GM18520 (cell line): ENCODE data around the gene PHLPP2.
"Not testable (repeated sequence)": the region's sequence is repeated elsewhere in the genome, so short reads cannot be mapped to it uniquely, and the experiment has no call there.

Source experiments
- ATAC-seq: cut with Tn5 transposase; IDR thresholded peaks from one replicate; pipeline ENCODE4 v1.9.1; 2021; ENCODE audit not compliant: unreplicated experiment

PHLPP2 gene

GRCh38 chr16:71625113-71625850, 99.2 kb downstream of the PHLPP2 start:
- no peak for ATAC-seq

GRCh38 chr16:71623597-71623996, 100.9 kb downstream of the PHLPP2 start:
- no peak for ATAC-seq

GRCh38 chr16:71622088-71622487, 102.4 kb downstream of the PHLPP2 start:
- no peak for ATAC-seq

- no peak for ATAC-seq
Observed at GRCh38 chr16:71618429-71618828, 106.1 kb downstream of the PHLPP2 start.

GRCh38 chr16:71614956-71615355, 109.5 kb downstream of the PHLPP2 start:
- not testable (repeated sequence) for ATAC-seq

- no peak for ATAC-seq
Observed at GRCh38 chr16:71610936-71611871, 113.3 kb downstream of the PHLPP2 start.

- ATAC-seq: no peak
Observed at GRCh38 chr16:71610447-71610846, 114.1 kb downstream of the PHLPP2 start.

- no peak for ATAC-seq
Observed at GRCh38 chr16:71609066-71609465, 115.4 kb downstream of the PHLPP2 start.

- ATAC-seq: no peak
Observed at GRCh38 chr16:71600822-71601221, 123.7 kb downstream of the PHLPP2 start.

- ATAC-seq: not testable (repeated sequence)
Observed at GRCh38 chr16:71598426-71598825, 126.1 kb downstream of the PHLPP2 start.

GRCh38 chr16:71595340-71595826, 129.1 kb downstream of the PHLPP2 start:
- not testable (repeated sequence) for ATAC-seq
